ENCODE data around the gene DGKI.

DGKI gene

GRCh38 chr7:137869260-137869659 lies 22.5 kb upstream of the DGKI start (continued):
- TF ChIP-seq ZNF350 (tag by site-specific recombination; IDR thresholded peaks at IDR 0.05), result no peak
- no peak for TF ChIP-seq ZBTB1 (tag by site-specific recombination; IDR thresholded peaks at IDR 0.05)
- TF ChIP-seq SCRT2 (tag by site-specific recombination; IDR thresholded peaks at IDR 0.05), result no peak
- no peak for TF ChIP-seq ZNF654 (tag by site-specific recombination; IDR thresholded peaks at IDR 0.05; ENCODE audit: low read depth)
- TF ChIP-seq ZNF514 (tag by site-specific recombination; IDR thresholded peaks at IDR 0.05), result no peak

GRCh38 chr7:137867289-137867688 lies 20.5 kb upstream of the DGKI start:
- CTCF ChIA-PET, result interaction anchor here (1.0 kb wide), 2 partner anchors 32 to 251 kb away, joined by 3 read pairs; no protein-coding TSS in a partner anchor
- Histone ChIP-seq H3K27ac (ENCODE audit: extremely low read depth, low read depth, low read length) (no peak overlapping the region), H3K4me1 (ENCODE audit: control insufficient read depth, insufficient read depth, low read length) (no peaks in the 10 kb centered on the region), H3K9me3 (ENCODE audit: control insufficient read depth, insufficient read depth, low read depth, low read length) (no peaks in the 10 kb centered on the region), H3K4me3 (ENCODE audit: low read depth, low read length) (no peak overlapping the region), H3K36me3 (ENCODE audit: control insufficient read depth in 2 of 2, insufficient read depth in 1 of 2, low read length in 2 of 2) (peaks cover 0 to 30% of the 10 kb centered on the region in 2 experiments; a peak in 1 of 3 replicates)
- POLR2A ChIA-PET, result no interaction called here
- TF ChIP-seq ZEB2 (tag by site-specific recombination; IDR thresholded peaks at IDR 0.05), result no peak
- no peak for TF ChIP-seq ZNF362 (tag by site-specific recombination; IDR thresholded peaks at IDR 0.05)
- TF ChIP-seq HOXD13 (CRISPR knock-in tag; IDR thresholded peaks at IDR 0.05; ENCODE audit: borderline replicate concordance), result no peak
- TF ChIP-seq ZIC2 (tag by site-specific recombination; IDR thresholded peaks at IDR 0.05), result no peak
- TF ChIP-seq PRDM10 (tag by site-specific recombination; IDR thresholded peaks at IDR 0.05), result no peak
- no peak for TF ChIP-seq ZFP41 (tag by site-specific recombination; IDR thresholded peaks at IDR 0.05; ENCODE audit: borderline replicate concordance)
- no peak for TF ChIP-seq ZSCAN30 (tag by site-specific recombination; IDR thresholded peaks at IDR 0.05)
- TF ChIP-seq ZNF548 (tag by site-specific recombination; IDR thresholded peaks at IDR 0.05), result no peak
- TF ChIP-seq GLI4 (tag by site-specific recombination; IDR thresholded peaks at IDR 0.05), result no peak
- no peak for TF ChIP-seq ZBTB21 (tag by site-specific recombination; IDR thresholded peaks at IDR 0.05)

GRCh38 chr7:137865764-137866163 lies 19.0 kb upstream of the DGKI start:
- Histone ChIP-seq H3K4me3 (ENCODE audit: low read depth, low read length) (no peak overlapping the region), H3K36me3 (ENCODE audit: control insufficient read depth in 2 of 2, insufficient read depth in 1 of 2, low read length in 2 of 2) (peaks cover 0 to 33% of the 10 kb centered on the region in 2 experiments; a peak in 1 of 3 replicates), H3K27ac (ENCODE audit: extremely low read depth, low read depth, low read length) (no peak overlapping the region), H3K9me3 (ENCODE audit: control insufficient read depth, insufficient read depth, low read depth, low read length) (no peaks in the 10 kb centered on the region), H3K4me1 (ENCODE audit: control insufficient read depth, insufficient read depth, low read length) (no peaks in the 10 kb centered on the region)
- POLR2A ChIA-PET, result no interaction called here
- CTCF ChIA-PET, result interaction anchor here (0.7 kb wide), 1 partner anchor 217 kb away, joined by 3 read pairs; no protein-coding TSS in a partner anchor
- TF ChIP-seq ZNF571 (tag by site-specific recombination; IDR thresholded peaks at IDR 0.05) (no peak), ZNF621 (tag by site-specific recombination; IDR thresholded peaks at IDR 0.05) (no peak), ZNF26 (tag by site-specific recombination; IDR thresholded peaks at IDR 0.05) (no peak)
